GM12878 (cell line): Measurements from ENCODE around the gene ZSWIM3. TPM values are rescaled to one million over a fixed set of nuclear protein-coding genes. Genes with fewer than 3 reads are reported as not detected.

ENCODE experiments used
- ATAC-seq: fragments of 200-7000 bp; cut with Tn5 transposase; 3 replicates; pipeline ENCODE4 v1.9.1; 2020; ENCODE audit warnings: mild to moderate bottlenecking, moderate library complexity
- BruUV-seq: library from RNA; stranded (reverse); fragments of 400-500 nt; replicated peaks from 2 replicates; lab custom pipeline; 2021; lab: Mats Ljungman, UMichigan
- CTCF ChIA-PET: fragments of 300-600 bp; sonication (Branson Sonifier 250); formaldehyde crosslinking; extraction: SDS; loops from one replicate; lab custom pipeline; 2021; ENCODE audit warnings: inconsistent platforms; lab: Yijun Ruan, JAX
- POLR2A ChIA-PET: fragments of 350-600 bp; formaldehyde crosslinking; extraction: SDS; loops from one replicate; lab custom pipeline; 2021; ENCODE audit warnings: inconsistent platforms; lab: Charles Lee
- RAD21 ChIA-PET: fragments of 300-600 bp; sonication (Branson Sonifier 250); formaldehyde crosslinking; loops from one replicate; lab custom pipeline; 2023; ENCODE audit warnings: antibody characterized with exemption; ENCODE audit not compliant: unreplicated experiment; lab: Charles Lee
- SMC1A ChIA-PET: fragments of 300-600 bp; sonication (Branson Sonifier 250); formaldehyde crosslinking; loops from one replicate; lab custom pipeline; 2023; ENCODE audit not compliant: unreplicated experiment, uncharacterized antibody; lab: Charles Lee
- DNase-seq: peaks from one replicate; pipeline ENCODE4 v3.0.0-alpha.2; 2011; ENCODE audit warnings: low read depth, low spot score
- FAIRE-seq: peaks from 3 replicates; lab custom pipeline; 2011; peaks lifted over from hg19 to GRCh38; lab: Jason Lieb, UNC
- H2AFZ ChIP-seq: 2 replicates; pipeline ENCODE4 v1.6.0; 2011; ENCODE audit warnings: low read depth, low read length, control low read depth; ENCODE audit not compliant: control insufficient read depth
- H3K27ac ChIP-seq: 2 replicates; pipeline ENCODE4 v1.5.1; 2011; ENCODE audit warnings: control low read depth; ENCODE audit not compliant: control insufficient read depth, insufficient read depth
- H3K27me3 ChIP-seq, 2 experiments: replicated peaks in 1 of 2; 2 replicates each; pipeline versions ENCODE4 v1.6.0 to v1.6.1; 2011; ENCODE audit warnings: low read length in 1 of 2; ENCODE audit not compliant: control insufficient read depth in 2 of 2, insufficient read depth in 2 of 2
- H3K36me3 ChIP-seq, 2 experiments: 2 replicates each; pipeline ENCODE4 v1.5.1; 2011; ENCODE audit warnings: low read length in 1 of 2; ENCODE audit not compliant: control insufficient read depth in 2 of 2, insufficient read depth in 2 of 2
- H3K4me1 ChIP-seq: 2 replicates; pipeline ENCODE4 v1.6.1; 2011; ENCODE audit warnings: mild to moderate bottlenecking, low read length, moderate library complexity, mixed read lengths; ENCODE audit not compliant: control insufficient read depth, insufficient read depth
- H3K4me2 ChIP-seq: 2 replicates; pipeline ENCODE4 v1.6.0; 2011; ENCODE audit warnings: control low read depth; ENCODE audit not compliant: control insufficient read depth, insufficient read depth
- H3K4me3 ChIP-seq: fragments of 200-600 bp; sonication (generic); 2 replicates; pipeline ENCODE4 v1.5.1; 2016
- H3K79me2 ChIP-seq: 2 replicates; pipeline ENCODE4 v1.6.0; 2011; ENCODE audit warnings: low read length; ENCODE audit not compliant: control insufficient read depth, insufficient read depth
- H3K9ac ChIP-seq: 2 replicates; pipeline ENCODE4 v1.8.0; 2011; ENCODE audit warnings: low read length, control low read depth, mixed read lengths; ENCODE audit not compliant: control insufficient read depth, insufficient read depth
- H3K9me3 ChIP-seq: replicated peaks from 3 replicates; pipeline ENCODE4 v1.5.1; 2011; ENCODE audit warnings: mild to moderate bottlenecking, low read length; ENCODE audit not compliant: control insufficient read depth, insufficient read depth
- H4K20me1 ChIP-seq: 2 replicates; pipeline ENCODE4 v1.6.0; 2011; ENCODE audit not compliant: control insufficient read depth, insufficient read depth
- BMI1 ChIP-seq: fragments of 450-650 bp; IDR thresholded peaks from 2 replicates; pipeline ENCODE4 v1.6.1; 2016; ENCODE audit warnings: mild to moderate bottlenecking, moderate library complexity, borderline replicate concordance
- CEBPB ChIP-seq, 2 experiments: fragments of 150-350 bp in 1 of 2; IDR thresholded peaks; 2 replicates each; pipeline ENCODE4 v1.6.1; 2012 to 2014; ENCODE audit warnings: low read depth in 2 of 2, low read length in 2 of 2, borderline replicate concordance in 1 of 2, inconsistent platforms in 1 of 2
- FOXM1 ChIP-seq: IDR thresholded peaks from 2 replicates; pipeline ENCODE4 v1.6.1; 2012; ENCODE audit warnings: low read depth, mild to moderate bottlenecking, inconsistent platforms, low read length, moderate library complexity
- JUNB ChIP-seq: IDR thresholded peaks from 2 replicates; pipeline ENCODE4 v1.6.1; 2016; ENCODE audit warnings: antibody characterized with exemption, mild to moderate bottlenecking
- JUND ChIP-seq: IDR thresholded peaks from 2 replicates; pipeline ENCODE4 v1.6.1; 2012; ENCODE audit warnings: low read depth, mild to moderate bottlenecking, low read length, improper control_type of control experiment, moderate library complexity
- POU2F2 ChIP-seq: IDR thresholded peaks from 3 replicates; pipeline ENCODE4 v1.6.1; 2011; ENCODE audit warnings: low read depth, mild to moderate bottlenecking, low read length, borderline replicate concordance
- RAD51 ChIP-seq: fragments of 450-650 bp; IDR thresholded peaks from 2 replicates; pipeline ENCODE4 v1.6.1; 2016; ENCODE audit warnings: moderate library complexity, mild to moderate bottlenecking, inconsistent platforms
- RELA ChIP-seq: fragments of 450-650 bp; IDR thresholded peaks from 2 replicates; pipeline ENCODE4 v1.8.0; 2014; ENCODE audit warnings: borderline replicate concordance; ENCODE audit not compliant: partially characterized antibody
- TAF1 ChIP-seq: IDR thresholded peaks from 2 replicates; pipeline ENCODE4 v1.6.1; 2011; ENCODE audit warnings: mild to moderate bottlenecking, low read depth, low read length, borderline replicate concordance
- WGBS: methylation state at CpG from one replicate; pipeline ENCODE4 v1.1.6; 2016; ENCODE audit warnings: low lambda C conversion rate; ENCODE audit not compliant: insufficient replicate concordance, insufficient coverage; ENCODE audit errors: missing lambda C conversion rate; 5-methylcytosine and 5-hydroxymethylcytosine counted together
- in situ Hi-C: fragments of 300-500 bp; cut with MboI; formaldehyde crosslinking; loops from 9 replicates; pipeline ENCODE4 v1.14.3; 2018; ENCODE audit warnings: mixed read lengths
- intact Hi-C: fragments of 100-400 bp; cut with micrococcal nuclease; formaldehyde crosslinking; loops from one replicate; pipeline ENCODE4 v1.14.2; 2022; ENCODE audit not compliant: unreplicated experiment
- polyA plus RNA-seq, 11 experiments: library from polyadenylated mRNA; depleted of rRNA in 4 of 11; unstranded in 6 of 11; stranded (reverse) in 5 of 11; fragments of >200 nt; fragmentation: Nextera tagmentation in 4 of 11; fragmentation: Illumina TruSeq in 1 of 11; extraction: Ambion mirVana in 4 of 11; extraction: Trizol in 1 of 11; gene quantifications; 1 replicate in 1 of 11; 2 replicates in 10 of 11; pipeline versions ENCODE4 v1.2.1 to v1.2.3, GENCODE V29; 2011 to 2016; ENCODE audit warnings: inconsistent platforms in 2 of 11, missing spikeins in 2 of 11, low read depth in 1 of 11
- total RNA-seq, 4 experiments: library from RNA; depleted of rRNA in 3 of 4; stranded (reverse); fragments of >200 nt in 3 of 4; fragmentation: Illumina TruSeq in 1 of 4; extraction: Trizol in 1 of 4; gene quantifications; 2 replicates each; pipeline versions ENCODE4 v1.2.1 to v1.2.3, GENCODE V29; 2013 to 2021
- TF ChIP-seq, protein P1 (sequence below): IDR thresholded peaks from 2 replicates; pipeline ENCODE4 v1.6.1; 2011; ENCODE audit warnings: low read depth, low read length, improper control_type of control experiment, borderline replicate concordance
- TF ChIP-seq, protein P2 (sequence below): fragments of 450-650 bp; IDR thresholded peaks from 2 replicates; pipeline ENCODE4 v1.6.1; 2017; ENCODE audit warnings: antibody characterized with exemption, mild to moderate bottlenecking, moderate library complexity

The ZSWIM3 gene
- total and polyA plus RNA-seq, 10 of the 15 experiments (the other 5 are each of a cell fraction or from before 2014, with no cell fraction given) = 1.6 to 5.1 (median 4.2) TPM

DNA sequence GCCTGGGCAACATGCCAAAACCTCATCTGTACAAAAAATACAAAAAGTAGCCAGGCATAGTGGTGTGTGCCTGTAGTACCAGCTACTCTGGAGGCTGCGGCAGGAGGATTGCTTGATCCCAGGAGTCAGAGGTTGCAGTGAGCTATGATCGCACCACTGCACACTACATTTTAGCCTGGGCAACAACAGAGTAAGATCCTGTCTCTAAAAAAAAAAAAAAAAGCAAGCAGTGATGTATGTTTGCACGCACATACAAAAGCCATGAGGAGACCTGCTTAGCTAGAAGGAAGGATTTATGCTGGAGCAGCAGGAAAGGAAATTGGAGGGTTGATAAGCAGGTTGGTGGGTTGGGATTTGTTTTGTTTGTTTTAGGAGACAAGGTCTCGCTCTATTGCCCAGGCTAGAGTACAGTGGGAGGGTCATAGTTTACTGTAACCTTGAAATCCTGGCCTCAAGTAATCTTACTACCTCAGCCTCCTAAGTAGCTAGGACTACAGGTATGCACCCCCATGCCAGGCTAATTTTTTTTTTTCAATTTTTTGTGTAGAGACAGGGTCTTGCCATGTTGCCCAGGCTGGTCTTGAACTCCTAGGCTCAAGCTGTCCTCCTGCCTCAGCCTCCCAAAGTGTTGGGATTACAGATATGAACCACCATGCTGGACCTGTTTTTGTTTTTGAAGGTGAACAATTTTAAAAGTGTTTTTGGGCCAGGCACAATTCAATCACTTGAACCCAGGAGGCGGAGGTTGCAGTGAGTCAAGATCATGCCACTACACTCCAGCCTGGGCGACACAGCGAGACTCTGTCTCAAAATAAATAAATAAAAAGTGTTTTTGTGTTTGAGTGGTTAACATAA lies 4.0 kb downstream of the ZSWIM3 start (continued):
- TF ChIP-seq JUND (no peak), FOXM1 (no peak), POU2F2 (no peak)
- TF ChIP-seq, protein P1, sequence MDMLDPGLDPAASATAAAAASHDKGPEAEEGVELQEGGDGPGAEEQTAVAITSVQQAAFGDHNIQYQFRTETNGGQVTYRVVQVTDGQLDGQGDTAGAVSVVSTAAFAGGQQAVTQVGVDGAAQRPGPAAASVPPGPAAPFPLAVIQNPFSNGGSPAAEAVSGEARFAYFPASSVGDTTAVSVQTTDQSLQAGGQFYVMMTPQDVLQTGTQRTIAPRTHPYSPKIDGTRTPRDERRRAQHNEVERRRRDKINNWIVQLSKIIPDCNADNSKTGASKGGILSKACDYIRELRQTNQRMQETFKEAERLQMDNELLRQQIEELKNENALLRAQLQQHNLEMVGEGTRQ = no peak

DNA sequence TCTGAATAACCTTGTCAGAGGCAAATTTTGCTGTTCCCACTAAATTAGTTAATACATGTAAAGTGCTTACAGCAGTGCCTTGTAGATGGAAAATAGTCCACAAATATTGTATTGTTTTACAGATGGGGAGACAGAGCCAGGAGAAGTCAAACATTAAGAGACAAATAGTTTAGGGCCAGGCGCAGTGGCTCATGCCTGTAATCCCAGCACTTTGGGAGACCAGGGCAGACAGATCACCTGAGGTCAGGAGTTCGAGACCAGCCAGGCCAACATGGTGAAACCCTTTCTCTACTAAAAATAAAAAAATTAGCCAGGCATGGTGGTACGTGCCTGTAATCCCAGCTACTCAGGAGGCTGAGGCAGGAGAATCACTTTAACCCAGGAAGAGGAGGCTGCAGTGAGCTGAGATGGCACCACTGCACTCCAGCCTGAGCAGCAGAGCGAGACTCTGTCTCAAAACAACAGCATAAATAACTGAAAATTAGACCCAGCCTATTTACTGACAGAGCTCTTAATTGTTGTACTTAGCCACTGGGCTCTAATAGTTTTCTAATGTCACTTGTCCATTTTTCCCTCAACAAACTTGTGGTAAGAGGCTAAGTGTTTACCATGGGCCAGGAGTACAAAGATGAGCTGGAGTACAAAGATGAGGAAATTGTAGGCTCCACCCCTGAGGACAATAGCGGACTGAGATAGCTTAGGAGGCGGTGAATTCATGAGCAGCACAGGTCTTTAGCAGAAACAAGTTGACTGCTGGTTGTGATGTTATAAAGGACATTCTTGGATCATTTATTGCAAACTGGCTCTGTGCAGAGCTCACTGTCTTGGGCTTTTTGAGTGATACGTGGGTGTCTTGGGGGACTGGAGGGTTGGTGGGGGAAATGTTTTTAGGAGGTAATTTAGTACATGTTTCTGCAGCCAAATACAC lies 6.4 kb downstream of the ZSWIM3 start:
- no peaks in the 10 kb centered on the region for H3K27me3 ChIP-seq
- FAIRE-seq (no peak), DNase-seq (no peak), ATAC-seq (no peak)
- TF ChIP-seq BMI1 (no peak), CEBPB (IDR thresholded peaks at IDR 0.05; ENCODE audit: borderline replicate concordance in 1 of 2, low read depth in 2 of 2, low read length in 2 of 2) (no peak), RELA (no peak), TAF1 (no peak), RAD51 (no peak), JUND (no peak), JUNB (no peak)
- TF ChIP-seq, protein P2, sequence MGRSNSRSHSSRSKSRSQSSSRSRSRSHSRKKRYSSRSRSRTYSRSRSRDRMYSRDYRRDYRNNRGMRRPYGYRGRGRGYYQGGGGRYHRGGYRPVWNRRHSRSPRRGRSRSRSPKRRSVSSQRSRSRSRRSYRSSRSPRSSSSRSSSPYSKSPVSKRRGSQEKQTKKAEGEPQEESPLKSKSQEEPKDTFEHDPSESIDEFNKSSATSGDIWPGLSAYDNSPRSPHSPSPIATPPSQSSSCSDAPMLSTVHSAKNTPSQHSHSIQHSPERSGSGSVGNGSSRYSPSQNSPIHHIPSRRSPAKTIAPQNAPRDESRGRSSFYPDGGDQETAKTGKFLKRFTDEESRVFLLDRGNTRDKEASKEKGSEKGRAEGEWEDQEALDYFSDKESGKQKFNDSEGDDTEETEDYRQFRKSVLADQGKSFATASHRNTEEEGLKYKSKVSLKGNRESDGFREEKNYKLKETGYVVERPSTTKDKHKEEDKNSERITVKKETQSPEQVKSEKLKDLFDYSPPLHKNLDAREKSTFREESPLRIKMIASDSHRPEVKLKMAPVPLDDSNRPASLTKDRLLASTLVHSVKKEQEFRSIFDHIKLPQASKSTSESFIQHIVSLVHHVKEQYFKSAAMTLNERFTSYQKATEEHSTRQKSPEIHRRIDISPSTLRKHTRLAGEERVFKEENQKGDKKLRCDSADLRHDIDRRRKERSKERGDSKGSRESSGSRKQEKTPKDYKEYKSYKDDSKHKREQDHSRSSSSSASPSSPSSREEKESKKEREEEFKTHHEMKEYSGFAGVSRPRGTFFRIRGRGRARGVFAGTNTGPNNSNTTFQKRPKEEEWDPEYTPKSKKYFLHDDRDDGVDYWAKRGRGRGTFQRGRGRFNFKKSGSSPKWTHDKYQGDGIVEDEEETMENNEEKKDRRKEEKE = no peak
- TF ChIP-seq, protein P1 = no peak
- intact Hi-C loops (no loop called here), in situ Hi-C loops (no loop called here)
- BruUV-seq = no TSS peak
- no peaks in the 10 kb centered on the region for H3K36me3 ChIP-seq
- WGBS = 86% methylated on average over 7 of the region's 7 CpGs
- RAD21 ChIA-PET = interaction anchor here (0.7 kb wide), 1 partner anchor 74 kb away, joined by 4 read pairs; no protein-coding TSS in a partner anchor
- CTCF ChIA-PET = interaction anchor here (1.3 kb wide), 1 partner anchor 11 kb away, joined by 3 read pairs; no protein-coding TSS in a partner anchor
- no peaks in the 10 kb centered on the region for H3K4me1 ChIP-seq
- POLR2A ChIA-PET = interaction anchor here (0.6 to 1.5 kb wide), 3 partner anchors 9 to 79 kb away, joined by 3 read pairs; partner anchors contain the start of gene ZSWIM1
- H3K27ac ChIP-seq = no peak overlapping the region
- no peak overlapping the region for H3K4me2 ChIP-seq
- H3K9me3 ChIP-seq = no peaks in the 10 kb centered on the region
- H3K9ac ChIP-seq = no peak overlapping the region
- H2AFZ ChIP-seq = no peak overlapping the region
- H3K79me2 ChIP-seq = no peaks in the 10 kb centered on the region
- SMC1A ChIA-PET = interaction anchor here (0.8 to 0.9 kb wide), 2 partner anchors 14 to 46 kb away, joined by 3 read pairs; no protein-coding TSS in a partner anchor
- H4K20me1 ChIP-seq = no peaks in the 10 kb centered on the region
- no peak overlapping the region for H3K4me3 ChIP-seq
